Measurements from ENCODE around the gene PHYKPL.
"Not testable (repeated sequence)": the region's sequence is repeated elsewhere in the genome, so short reads cannot be mapped to it uniquely, and the experiment has no call there.

The PHYKPL gene

GRCh38 chr5:178206166-178207101 is 26.2 kb downstream of the PHYKPL start:
- DNase-seq (ENCODE audit: low read depth): no peak

- no peak for DNase-seq (ENCODE audit: low read depth)
Observed at GRCh38 chr5:178205749-178206047, 26.9 kb downstream of the PHYKPL start.

- DNase-seq (ENCODE audit: low read depth): peak; percentile 59
Observed at GRCh38 chr5:178204935-178205748, 27.5 kb downstream of the PHYKPL start.

- DNase-seq (ENCODE audit: low read depth): peak; percentile 93
Observed at GRCh38 chr5:178204182-178204934, 28.2 kb downstream of the PHYKPL start, which contains the start of gene HNRNPAB. Gene HNRNPAB (plus strand): TSS chr5:178204533. CDS start chr5:178204838, 305 bp downstream.

- DNase-seq (ENCODE audit: low read depth): no peak
Observed at GRCh38 chr5:178203670-178204181, 28.9 kb downstream of the PHYKPL start.

- no peak for DNase-seq (ENCODE audit: low read depth)
Observed at GRCh38 chr5:178202541-178202940, 30.1 kb downstream of the PHYKPL start.

GRCh38 chr5:178201927-178202235 is 30.7 kb downstream of the PHYKPL start:
- DNase-seq (ENCODE audit: low read depth): no peak

- no peak for DNase-seq (ENCODE audit: low read depth)
Observed at GRCh38 chr5:178201221-178201926, 31.2 kb downstream of the PHYKPL start.

GRCh38 chr5:178199581-178200434 is 32.8 kb downstream of the PHYKPL start:
- no peak for DNase-seq (ENCODE audit: low read depth)

GRCh38 chr5:178198706-178199105 is 33.9 kb downstream of the PHYKPL start:
- DNase-seq (ENCODE audit: low read depth): no peak

- DNase-seq (ENCODE audit: low read depth): not testable (repeated sequence)
Observed at GRCh38 chr5:178198151-178198550, 34.5 kb downstream of the PHYKPL start.

- DNase-seq (ENCODE audit: low read depth): no peak
Observed at GRCh38 chr5:178196986-178197385, 35.6 kb downstream of the PHYKPL start.

GRCh38 chr5:178196281-178196812 is 36.3 kb downstream of the PHYKPL start:
- DNase-seq (ENCODE audit: low read depth): no peak

- DNase-seq (ENCODE audit: low read depth): no peak
Observed at GRCh38 chr5:178194026-178194425, 38.6 kb downstream of the PHYKPL start.

GRCh38 chr5:178193251-178193809 is 39.3 kb downstream of the PHYKPL start:
- DNase-seq (ENCODE audit: low read depth): no peak

GRCh38 chr5:178192787-178193186 is 39.8 kb downstream of the PHYKPL start:
- no peak for DNase-seq (ENCODE audit: low read depth)

GRCh38 chr5:178192244-178192643 is 40.4 kb downstream of the PHYKPL start:
- no peak for DNase-seq (ENCODE audit: low read depth)

GRCh38 chr5:178191661-178192060 is 40.9 kb downstream of the PHYKPL start:
- DNase-seq (ENCODE audit: low read depth): no peak

- no peak for DNase-seq (ENCODE audit: low read depth)
Observed at GRCh38 chr5:178189433-178189832, 43.2 kb downstream of the PHYKPL start.

- no peak for DNase-seq (ENCODE audit: low read depth)
Observed at GRCh38 chr5:178187014-178187413, 45.6 kb downstream of the PHYKPL start, which contains the start of gene GMCL2. Gene GMCL2 (minus strand): TSS chr5:178187371. CDS start chr5:178187299, 72 bp downstream.

Measured in stimulated activated CD8-positive, alpha-beta memory T cell treated with anti-CD3 and anti-CD28 coated beads, Interleukin-12 subunit alpha, Interleukin-12 subunit beta, amount 100 ng/mL, for 4 hours (primary cell).